Measurements from ENCODE around the gene ADSS1. TPM values are rescaled to one million over a fixed set of nuclear protein-coding genes. Genes with fewer than 3 reads are reported as not detected.

ADSS1 gene
- total RNA-seq, 1 experiment from 2014 or later = 9.9 TPM

GRCh38 chr14:104714681-104715080, 9.3 kb upstream of the ADSS1 start:
- Histone ChIP-seq H3K36me3 (ENCODE audit: control insufficient read depth in 1 of 2, insufficient read depth in 2 of 2, low read length in 2 of 2) (peaks cover 6 to 48% of the 10 kb centered on the region in 2 experiments; a peak in 3 of 4 replicates), H3K4me2 (ENCODE audit: low read length) (no peak overlapping the region), H2AFZ (ENCODE audit: low read depth, low read length, poor library complexity, severe bottlenecking) (no peak overlapping the region), H3K27ac (ENCODE audit: low read depth, low read length) (no peak overlapping the region), H3K27me3 (ENCODE audit: insufficient read depth, low read length) (no peaks in the 10 kb centered on the region), H3K4me3 (replicated peaks in 1 of 2; ENCODE audit: low read depth in 1 of 2, low read length in 2 of 2) (no peak overlapping the region), H3K9me3 (ENCODE audit: control insufficient read depth in 1 of 2, insufficient read depth in 1 of 2, low read depth in 1 of 2, low read length in 2 of 2) (no peaks in the 10 kb centered on the region), H3K9ac (ENCODE audit: low read length) (no peak overlapping the region), H3K79me2 (ENCODE audit: insufficient read depth, low read length) (no peaks in the 10 kb centered on the region), H3K4me1 (ENCODE audit: control insufficient read depth in 1 of 2, insufficient read depth in 2 of 2, low read length in 2 of 2) (no peaks in the 10 kb centered on the region), H3K9me2 (ENCODE audit: insufficient read depth) (no peaks in the 10 kb centered on the region), H4K20me1 (ENCODE audit: insufficient read depth) (no peaks in the 10 kb centered on the region)
- ChIA-PET CTCF (no interaction called here), RAD21 (ENCODE audit: low non-redundant PET in 1 of 2, low total read pairs in 2 of 2, uncharacterized antibody in 2 of 2, unreplicated experiment in 2 of 2) (no interaction called here), POLR2A (no interaction called here)
- intact Hi-C loops (cut with micrococcal nuclease) = no loop called here
- no peak for ATAC-seq
- TF ChIP-seq ZFX (IDR thresholded peaks at IDR 0.05) (no peak), YY1 (IDR thresholded peaks at IDR 0.05; ENCODE audit: extremely low read depth, insufficient replicate concordance, low read depth, low read length) (no peak), ELF1 (IDR thresholded peaks at IDR 0.05; ENCODE audit: borderline replicate concordance, low read depth) (no peak), POLR2AphosphoS5 (IDR thresholded peaks at IDR 0.05; ENCODE audit: low read depth, low read length) (no peak), TCF7L2 (IDR thresholded peaks at IDR 0.05; ENCODE audit: borderline replicate concordance, extremely low read depth, insufficient read depth, insufficient read length) (no peak), SIN3A (IDR thresholded peaks at IDR 0.05; ENCODE audit: low read depth) (no peak), REST (IDR thresholded peaks at IDR 0.05; ENCODE audit: low read depth) (no peak), CEBPB (IDR thresholded peaks at IDR 0.05; ENCODE audit: low read depth) (no peak), ZNF274 (IDR thresholded peaks at IDR 0.05; ENCODE audit: low read depth, low read length) (no peak), CBX3 (IDR thresholded peaks at IDR 0.05; ENCODE audit: low read depth) (no peak), POLR2A (IDR thresholded peaks at IDR 0.05; ENCODE audit: borderline replicate concordance, extremely low read depth, insufficient read depth, insufficient read length) (no peak), EZH2 (IDR thresholded peaks at IDR 0.05) (no peak), ZBTB33 (IDR thresholded peaks at IDR 0.05; ENCODE audit: extremely low read depth, insufficient replicate concordance, low read length) (no peak), RAD21 (IDR thresholded peaks at IDR 0.05; ENCODE audit: low read depth) (no peak), EGR1 (IDR thresholded peaks at IDR 0.05; ENCODE audit: low read depth) (no peak)
- BruUV-seq (replicated peaks) = no TSS peak
- DNase-seq (ENCODE audit: low read depth, low spot score) = no peak
